H1 (cell line): ENCODE results near the gene CCDC191. TPM values are rescaled to one million over a fixed set of nuclear protein-coding genes. Genes with fewer than 3 reads are reported as not detected.

Source experiments
- KDM1A ChIP-seq: fragments of 200-600, 300-600 bp; sonication (generic); IDR thresholded peaks from 2 replicates; pipeline ENCODE4 v1.7.1; 2016; ENCODE audit warnings: mild to moderate bottlenecking, low read length, borderline replicate concordance
- polyA plus RNA-seq, 7 experiments: library from polyadenylated mRNA; depleted of rRNA in 3 of 7; stranded (reverse) in 5 of 7; unstranded in 2 of 7; fragments of >200 nt in 5 of 7; fragments of 200-250 nt in 2 of 7; gene quantifications; 1 replicate in 5 of 7; 2 replicates in 1 of 7; 4 replicates in 1 of 7; pipeline versions ENCODE4 v1.2.1 to v1.2.3, GENCODE V29; 2011 to 2013; ENCODE audit warnings: missing spikeins in 2 of 7, mixed read lengths in 2 of 7
- total RNA-seq: library from RNA; stranded (reverse); fragmentation: NEBNext Ultra II Directional; extraction: Animal tissue kit (Norgen Biotek cat#: 25700); gene quantifications from 2 replicates; pipeline ENCODE4 v1.2.1, GENCODE V29; 2021

The CCDC191 gene
- total and polyA plus RNA-seq, 2 of the 8 experiments (the other 6 are each of a cell fraction or from before 2014, with no cell fraction given), result 0.65 to 1.3 TPM

GRCh38 chr3:113985541-113985940, 70.8 kb downstream of the CCDC191 start (continued):
- TF ChIP-seq KDM1A, result no peak
